Activated CD8-positive, alpha-beta memory T cell treated with anti-CD3 and anti-CD28 coated beads for 1 hour (primary cell): ENCODE measurements around the gene SMIM9.
"Not testable (repeated sequence)": the region's sequence is repeated elsewhere in the genome, so short reads cannot be mapped to it uniquely, and the experiment has no call there.

Experiments
- DNase-seq, 2 donors: peaks; one replicate each; pipeline ENCODE4 v3.0.0-alpha.2; 2020; ENCODE audit warnings: low read depth in 1 of 2; ENCODE audit errors: extremely low read depth in 1 of 2

SMIM9 gene

GRCh38 chrX:154834562-154834961, at the start of gene SMIM9:
SMIM9 (minus strand) TSS chrX:154834662; CDS start chrX:154830856, 3,806 bp downstream.
- DNase-seq = no peak

- DNase-seq = not testable (repeated sequence)
Observed at GRCh38 chrX:154884069-154884468, 49.6 kb upstream of the SMIM9 start.

- no peak for DNase-seq
Observed at GRCh38 chrX:154873329-154873728, 38.9 kb upstream of the SMIM9 start.

- not testable (repeated sequence) for DNase-seq
Observed at GRCh38 chrX:154868522-154868921, 34.1 kb upstream of the SMIM9 start.

GRCh38 chrX:154855256-154855655, 20.8 kb upstream of the SMIM9 start:
- DNase-seq = no peak

- no peak for DNase-seq
Observed at GRCh38 chrX:154850957-154851611, 16.6 kb upstream of the SMIM9 start.

- no peak for DNase-seq
Observed at GRCh38 chrX:154840856-154841255, 6.4 kb upstream of the SMIM9 start.

- no peak for DNase-seq
Observed at GRCh38 chrX:154836163-154836562, 1.7 kb upstream of the SMIM9 start.

GRCh38 chrX:154833746-154834274, 652 bp downstream of the SMIM9 start:
- no peak for DNase-seq

GRCh38 chrX:154829926-154830442, 4.5 kb downstream of the SMIM9 start:
- no peak for DNase-seq

GRCh38 chrX:154829134-154829533, 5.3 kb downstream of the SMIM9 start:
- DNase-seq = no peak

- no peak for DNase-seq
Observed at GRCh38 chrX:154828016-154828408, 6.5 kb downstream of the SMIM9 start.

GRCh38 chrX:154827194-154828015, 7.1 kb downstream of the SMIM9 start:
- DNase-seq = no peak

GRCh38 chrX:154825586-154825985, 8.9 kb downstream of the SMIM9 start:
- not testable (repeated sequence) for DNase-seq

- DNase-seq = no peak
Observed at GRCh38 chrX:154824638-154825037, 9.8 kb downstream of the SMIM9 start.

GRCh38 chrX:154822029-154822428, 12.4 kb downstream of the SMIM9 start:
- no peak for DNase-seq

GRCh38 chrX:154821523-154821922, 12.9 kb downstream of the SMIM9 start:
- no peak for DNase-seq

- no peak for DNase-seq
Observed at GRCh38 chrX:154819771-154820341, 14.6 kb downstream of the SMIM9 start.

GRCh38 chrX:154818916-154819770, 15.3 kb downstream of the SMIM9 start:
- no peak for DNase-seq

- DNase-seq = not testable (repeated sequence)
Observed at GRCh38 chrX:154817048-154817618, 17.3 kb downstream of the SMIM9 start.
